Activated CD4-positive, alpha-beta T cell treated with anti-CD3 and anti-CD28 coated beads, Interleukin-2, amount 50 U/mL, for 48 hours (primary cell): ENCODE results near the gene HYLS1.
"Not testable (repeated sequence)": the region's sequence is repeated elsewhere in the genome, so short reads cannot be mapped to it uniquely, and the experiment has no call there.

Experiments used
- DNase-seq, 2 experiments: peaks; one replicate each; pipeline ENCODE4 v3.0.0-alpha.2; 2020

Gene HYLS1, protein sequence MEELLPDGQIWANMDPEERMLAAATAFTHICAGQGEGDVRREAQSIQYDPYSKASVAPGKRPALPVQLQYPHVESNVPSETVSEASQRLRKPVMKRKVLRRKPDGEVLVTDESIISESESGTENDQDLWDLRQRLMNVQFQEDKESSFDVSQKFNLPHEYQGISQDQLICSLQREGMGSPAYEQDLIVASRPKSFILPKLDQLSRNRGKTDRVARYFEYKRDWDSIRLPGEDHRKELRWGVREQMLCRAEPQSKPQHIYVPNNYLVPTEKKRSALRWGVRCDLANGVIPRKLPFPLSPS

DNA sequence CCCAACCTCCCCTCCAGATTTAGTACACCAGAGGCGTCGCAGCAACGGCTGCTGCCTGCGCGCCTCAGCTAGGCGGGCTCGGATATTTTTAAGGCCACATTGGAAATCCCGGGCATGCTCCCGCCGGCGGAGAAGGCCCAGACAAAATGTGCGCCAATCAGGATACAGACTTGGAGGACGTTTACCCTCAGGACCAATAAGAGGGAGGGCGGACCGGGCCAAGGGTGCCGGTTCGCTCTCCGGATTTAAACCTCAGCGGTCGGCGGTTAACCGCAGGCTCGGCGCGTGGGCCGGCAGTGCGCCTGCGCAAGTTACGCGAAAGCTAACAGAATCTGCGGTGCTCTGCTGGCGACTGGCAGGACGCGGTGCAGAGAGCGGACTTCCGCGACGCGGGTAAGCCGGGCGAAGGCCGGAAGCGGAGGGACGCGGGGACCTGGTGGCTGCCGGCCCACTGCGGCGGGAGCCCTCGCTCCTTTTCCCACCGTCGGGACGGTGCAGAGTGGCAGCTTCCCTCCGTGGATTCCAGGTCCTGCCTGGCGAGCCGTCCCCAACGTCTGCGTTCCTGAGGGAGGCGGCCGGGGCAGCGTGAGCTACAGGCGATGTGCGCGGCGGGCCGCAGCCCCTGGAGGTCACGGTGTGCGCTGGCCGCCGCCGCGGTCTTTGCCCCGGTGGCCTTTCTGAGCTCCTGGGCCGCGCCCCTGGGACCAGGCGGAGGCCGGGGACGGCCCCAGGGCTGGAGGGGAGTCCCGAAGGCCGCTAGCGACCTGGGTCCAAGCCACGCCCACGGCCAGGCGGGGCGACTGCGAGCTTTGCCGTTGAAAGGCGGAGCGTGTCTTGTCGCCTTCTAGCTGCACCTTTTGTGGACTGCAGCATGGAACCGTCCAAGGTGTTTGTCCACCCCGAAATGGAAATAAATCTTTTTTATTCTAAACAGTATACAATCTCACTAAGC is at the start of gene HYLS1:
Gene HYLS1, plus strand, starts transcription at position 296 of the 952 bp plus-strand sequence. CDS start 11,701 bp downstream, outside the sequence.
- peak; percentile 97 to 98 for DNase-seq

DNA sequence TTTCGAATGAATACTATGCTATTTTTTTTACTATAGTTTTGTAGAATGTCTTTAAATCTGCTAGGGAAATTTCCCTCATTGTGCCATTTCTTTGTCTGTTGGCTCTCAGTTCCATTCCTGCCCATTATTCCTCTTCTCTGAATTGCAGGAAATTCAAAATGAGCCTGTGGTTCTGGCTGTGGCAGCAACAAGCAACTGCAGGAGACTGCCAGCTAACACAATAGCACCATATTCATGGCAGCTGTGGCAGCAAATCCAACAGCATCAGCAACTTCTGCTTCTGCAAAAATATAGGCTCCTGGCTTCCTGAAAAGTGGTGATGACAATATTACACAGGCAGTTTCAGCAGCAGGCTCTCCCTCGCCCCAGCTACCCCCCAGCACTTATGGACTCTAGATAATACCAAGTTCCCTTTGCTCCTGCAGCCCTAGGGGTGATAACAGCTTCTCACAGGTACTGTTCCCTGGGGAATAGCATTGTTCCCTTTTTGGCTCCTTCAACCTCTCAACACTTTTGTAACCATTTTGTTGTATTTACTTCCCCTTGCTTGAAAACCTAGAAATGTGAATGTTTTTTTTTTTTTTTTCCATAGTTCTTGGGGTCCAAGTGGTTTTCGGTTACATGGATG is 45.0 kb upstream of the HYLS1 start:
- no peak for DNase-seq

DNA sequence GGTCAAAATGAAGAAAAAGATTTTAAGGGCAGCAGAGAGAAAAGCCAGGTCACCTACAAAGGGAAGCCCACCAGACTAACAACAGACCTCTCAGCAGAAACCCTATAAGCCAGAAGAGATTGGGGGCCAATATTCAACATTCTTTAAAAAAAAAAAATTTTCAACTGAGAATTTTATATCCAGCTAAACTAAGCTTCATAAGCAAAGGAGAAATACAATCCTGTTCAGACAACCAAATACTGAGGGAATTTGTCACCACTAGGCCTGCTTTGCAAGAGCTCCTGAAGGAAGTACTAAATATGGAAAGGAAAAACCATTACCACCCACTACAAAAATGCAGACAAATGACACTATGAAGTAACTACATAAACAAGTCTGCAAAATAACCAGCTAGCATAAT is 41.3 kb upstream of the HYLS1 start:
- DNase-seq: no peak

DNA sequence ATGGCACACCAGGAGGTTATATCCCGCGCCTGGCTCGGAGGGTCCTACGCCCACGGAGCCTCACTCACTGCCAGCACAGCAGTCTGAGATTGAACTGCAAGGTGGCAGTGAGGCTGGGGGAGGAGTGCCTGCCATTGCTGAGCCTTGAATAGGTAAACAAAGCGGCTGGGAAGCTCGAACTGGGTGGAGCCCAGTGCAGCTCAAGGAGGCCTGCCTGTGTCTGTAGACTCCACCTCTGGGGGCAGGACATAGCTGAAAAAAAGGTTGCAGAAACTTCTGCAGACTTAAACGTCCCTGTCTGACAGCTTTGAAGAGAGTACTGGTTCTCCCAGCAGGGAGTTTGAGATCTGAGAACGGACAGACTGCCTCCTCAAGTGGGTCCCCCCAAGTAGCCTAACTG is 29.8 kb upstream of the HYLS1 start:
- not testable (repeated sequence) for DNase-seq

DNA sequence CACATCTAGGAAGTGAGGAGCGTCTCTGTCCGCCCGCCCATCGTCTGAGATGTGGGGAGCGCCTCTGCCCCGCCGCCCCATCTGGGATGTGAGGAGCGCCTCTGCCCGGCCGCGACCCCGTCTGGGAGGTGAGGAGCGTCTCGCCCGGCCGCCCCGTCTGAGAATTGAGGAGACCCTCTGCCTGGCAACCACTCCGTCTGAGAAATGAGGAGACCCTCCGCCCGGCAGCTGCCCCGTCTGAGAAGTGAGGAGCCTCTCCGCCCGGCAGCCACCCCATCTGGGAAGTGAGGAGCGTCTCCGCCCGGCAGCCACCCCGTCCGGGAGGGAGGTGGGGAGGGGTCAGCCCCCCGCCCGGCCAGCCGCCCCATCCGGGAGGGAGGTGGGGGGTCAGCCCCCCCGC is 24.7 kb upstream of the HYLS1 start:
- DNase-seq: not testable (repeated sequence)

DNA sequence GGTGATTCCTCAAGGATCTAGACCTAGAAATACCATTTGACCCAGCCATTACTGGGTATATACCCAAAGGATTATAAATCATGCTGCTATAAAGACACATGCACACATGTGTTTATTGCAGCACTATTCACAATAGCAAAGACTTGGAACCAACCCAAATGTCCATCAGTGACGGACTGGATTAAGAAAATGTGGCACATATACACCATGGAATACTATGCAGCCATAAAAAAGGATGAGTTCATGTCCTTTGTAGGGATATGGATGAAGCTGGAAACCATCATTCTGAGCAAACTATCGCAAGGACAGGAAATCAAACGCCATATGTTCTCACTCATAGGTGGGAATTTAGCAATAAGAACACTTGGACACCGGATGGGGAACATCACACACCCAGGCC is 22.1 kb upstream of the HYLS1 start:
- not testable (repeated sequence) for DNase-seq

DNA sequence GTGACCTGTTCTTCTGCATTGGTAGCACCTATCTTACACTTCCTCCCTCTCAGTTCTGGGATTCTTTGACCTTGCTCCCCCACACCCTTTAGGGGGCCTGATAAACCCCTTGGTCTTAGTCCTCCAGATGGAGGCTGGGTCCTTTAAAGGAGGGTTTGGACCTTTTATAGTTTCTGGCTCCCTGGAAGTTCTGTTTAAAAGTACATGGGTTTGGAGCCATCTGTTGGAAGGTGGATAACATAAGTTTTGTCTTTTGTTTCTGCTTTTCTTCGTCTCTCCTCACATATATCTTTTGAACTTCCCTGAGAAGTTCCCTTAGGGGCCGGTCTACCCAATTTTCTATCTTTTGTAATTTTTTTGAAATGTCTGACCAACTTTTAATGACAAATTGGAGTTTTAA is 17.9 kb upstream of the HYLS1 start:
- DNase-seq: no peak

DNA sequence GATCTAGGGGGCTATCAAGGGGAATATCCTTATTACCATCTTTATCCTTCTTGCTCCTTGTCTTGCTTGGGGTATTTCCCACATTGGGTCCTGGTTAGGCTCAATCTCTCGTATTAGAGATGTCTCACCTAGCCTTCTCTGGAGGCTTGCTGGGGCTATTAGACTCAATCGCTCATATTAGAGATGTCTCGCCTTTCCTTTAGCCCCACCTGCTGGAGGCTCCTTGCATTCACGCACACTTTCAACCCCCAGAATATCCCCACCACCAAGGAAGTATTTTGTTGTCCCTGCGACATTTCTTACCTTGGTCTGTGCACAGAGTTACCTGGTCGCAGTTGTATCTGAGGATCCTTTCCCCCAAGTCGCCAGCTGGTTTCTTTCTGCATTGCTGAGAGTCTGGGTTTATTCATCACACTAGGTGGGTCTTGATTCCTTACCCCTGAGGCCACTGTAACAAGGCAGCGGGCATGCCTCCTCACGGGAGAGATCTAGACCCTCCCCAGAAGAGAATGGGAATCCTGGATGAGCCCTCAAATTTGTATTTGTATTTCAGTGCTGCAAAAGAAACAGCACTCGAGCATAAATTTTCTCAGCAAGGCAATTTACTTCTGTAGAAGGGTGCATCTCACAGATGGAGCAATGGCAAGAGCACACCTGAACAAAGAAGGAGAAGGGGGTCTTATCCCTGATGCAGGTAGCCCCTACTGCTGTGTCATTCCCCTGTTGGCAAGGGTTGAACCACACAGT is 15.9 kb upstream of the HYLS1 start:
- peak; percentile 33 to 40 for DNase-seq

DNA sequence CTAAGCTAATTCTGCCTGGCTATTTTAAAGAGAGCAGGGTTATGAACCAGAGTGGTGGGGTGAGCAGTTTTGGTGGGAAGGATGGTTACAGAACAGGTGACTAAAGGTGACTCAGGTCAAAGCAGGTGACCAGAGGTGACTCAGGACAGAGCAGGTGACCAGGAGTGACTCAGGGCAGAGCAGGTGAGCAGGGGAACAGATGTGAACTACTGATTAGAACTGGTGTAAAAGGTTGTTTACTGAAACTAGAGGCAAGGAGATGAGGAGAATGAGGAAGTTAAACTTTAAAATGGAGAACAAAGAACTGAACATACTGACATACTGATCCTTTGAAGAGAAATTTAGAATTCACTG is 15.4 kb upstream of the HYLS1 start:
- no peak for DNase-seq

DNA sequence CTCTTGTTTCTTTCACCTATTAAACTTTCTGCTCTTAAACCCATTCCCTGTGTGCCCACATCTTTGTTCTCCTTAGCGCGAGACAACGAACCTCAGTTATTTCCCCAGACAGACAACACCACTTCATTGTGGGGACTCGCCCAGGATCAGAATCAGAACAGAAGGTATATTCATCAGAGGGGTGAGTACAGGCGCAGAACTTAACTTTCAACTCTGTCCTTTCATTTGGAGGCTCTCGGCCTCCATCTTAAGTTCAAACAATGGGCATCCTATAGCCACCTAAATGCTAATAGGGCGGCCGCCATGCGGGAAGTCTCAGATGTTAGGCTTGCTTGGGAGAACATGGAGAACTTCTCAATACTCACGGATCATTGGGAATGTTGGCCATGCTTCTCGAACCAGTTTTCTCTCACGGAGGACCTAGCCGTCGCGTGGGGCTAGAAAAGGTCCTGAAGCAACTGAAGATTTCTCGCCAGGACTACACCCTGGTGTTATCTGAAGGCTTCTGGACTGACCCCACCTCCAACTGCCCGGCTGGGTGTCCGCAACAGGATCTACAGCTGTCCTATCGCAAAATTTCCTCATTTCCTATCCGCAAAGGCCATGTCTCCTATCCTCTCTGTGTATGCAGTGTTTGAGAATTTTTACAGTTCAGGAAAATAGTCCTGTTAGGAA is 13.4 kb upstream of the HYLS1 start:
- DNase-seq: no peak

DNA sequence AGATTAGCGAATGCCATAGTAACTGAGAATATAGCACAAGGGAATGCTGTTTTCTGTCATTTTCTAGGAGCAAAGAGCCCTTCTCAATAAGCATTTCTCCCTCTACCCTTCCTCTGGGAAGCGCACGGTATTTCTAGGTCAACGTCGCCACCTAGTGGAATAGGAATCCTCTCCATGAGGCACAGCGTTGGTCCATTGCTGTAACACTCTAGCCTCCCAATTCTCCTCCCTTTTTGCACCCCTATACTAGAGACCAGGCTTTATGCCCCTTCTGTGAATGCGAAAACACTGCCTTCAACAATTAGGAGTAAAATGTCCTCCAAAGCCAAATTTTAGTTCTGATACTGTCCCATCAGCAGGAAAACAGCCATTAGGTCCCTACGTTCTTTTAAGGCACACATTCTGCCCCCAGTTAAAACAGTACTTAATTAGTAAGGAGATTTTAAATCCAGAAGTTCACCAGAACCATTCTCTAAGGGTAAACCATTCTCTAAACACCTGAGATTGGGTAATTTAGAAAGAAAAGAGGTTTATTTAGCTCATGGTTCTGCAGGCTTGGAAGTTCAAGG is 12.8 kb upstream of the HYLS1 start:
- DNase-seq: peak; percentile 48 to 62

DNA sequence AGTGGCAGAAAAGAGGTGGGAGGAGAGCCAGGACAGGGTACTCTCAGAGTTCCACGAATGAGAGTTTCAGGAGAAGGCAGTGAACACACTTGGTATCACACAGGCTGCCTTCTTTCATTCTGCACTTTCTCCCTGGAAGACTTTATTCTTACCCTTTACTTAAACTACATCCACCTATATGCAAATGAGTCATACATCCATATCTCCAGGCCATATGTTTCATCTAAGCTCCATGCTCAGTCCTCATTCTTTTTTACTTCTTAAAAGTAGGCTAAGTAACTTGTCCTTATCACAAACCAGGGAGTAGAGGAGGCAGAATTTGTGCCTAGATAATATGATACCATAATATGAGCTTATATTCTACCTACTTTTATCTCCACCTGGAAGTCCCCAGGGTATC is 6.2 kb upstream of the HYLS1 start:
- DNase-seq: no peak

DNA sequence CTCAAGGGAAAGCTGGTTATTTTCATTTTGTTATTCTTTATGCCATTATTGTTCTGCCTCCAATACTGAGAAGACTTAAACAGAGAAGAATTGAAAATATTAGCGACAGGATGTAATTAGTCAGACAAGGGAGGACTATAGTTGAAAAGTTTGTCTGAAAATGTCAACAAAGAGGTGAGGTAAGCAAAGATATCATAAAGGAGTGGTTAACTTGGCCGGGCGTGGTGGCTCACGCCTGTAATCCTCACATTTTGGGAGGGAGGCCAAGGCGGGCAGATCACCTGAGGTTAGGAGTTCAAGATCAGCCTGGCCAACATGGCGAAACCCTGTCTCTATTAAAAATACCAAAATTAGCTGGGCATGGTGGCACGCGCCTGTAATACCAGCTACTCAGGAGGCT is 4.1 kb upstream of the HYLS1 start:
- no peak for DNase-seq

DNA sequence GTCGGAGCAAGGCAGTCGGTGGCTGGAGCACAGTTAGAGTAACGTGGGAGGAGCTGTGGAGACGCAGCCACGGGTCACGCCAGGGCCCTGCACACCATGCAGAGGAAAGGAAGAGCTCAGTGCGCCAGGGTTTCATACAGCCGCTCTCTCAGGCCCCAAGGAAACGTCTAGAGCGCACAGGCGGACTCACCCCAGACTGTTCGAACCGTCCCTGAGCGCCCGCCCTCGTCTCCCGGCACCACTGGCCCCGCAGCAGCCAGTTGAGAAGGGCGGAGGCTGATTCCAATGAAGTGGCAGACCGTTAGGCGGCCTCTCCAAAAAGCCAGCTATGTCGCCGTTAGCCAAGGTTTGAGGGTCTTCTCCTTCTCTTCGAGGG is 483 bp upstream of the HYLS1 start:
- peak in 1 of 2 experiments; percentile 56 for DNase-seq

DNA sequence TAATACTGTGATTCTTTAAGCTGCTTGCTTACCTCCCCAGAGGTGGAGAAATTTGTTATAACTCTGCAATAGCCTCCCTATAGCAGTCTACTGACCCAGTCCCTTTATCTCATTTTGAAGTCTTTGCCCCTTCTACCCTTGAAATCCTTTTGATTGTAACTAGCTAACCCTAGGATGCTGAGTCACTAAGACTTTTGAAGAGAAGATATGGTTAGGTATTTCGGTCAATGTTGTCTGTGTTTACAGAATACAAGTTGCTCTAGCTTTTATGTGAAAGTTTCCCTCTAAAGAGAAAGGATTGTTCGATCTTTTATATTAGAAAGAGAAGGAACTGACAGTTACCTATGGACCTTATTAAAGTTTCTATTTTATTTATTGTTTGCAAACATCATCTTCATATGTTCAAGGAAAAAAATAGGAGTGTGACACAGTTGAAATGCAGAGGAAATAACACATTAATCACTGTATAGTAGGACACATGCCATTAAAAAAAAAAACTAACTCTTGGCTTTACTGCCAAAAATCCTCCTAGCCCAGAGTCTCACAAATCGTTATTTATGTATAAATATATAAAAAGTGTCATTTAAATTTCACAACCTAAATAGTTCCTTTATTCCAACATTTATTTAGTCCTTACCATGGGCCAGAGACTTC is 3.1 kb downstream of the HYLS1 start:
- no peak for DNase-seq

DNA sequence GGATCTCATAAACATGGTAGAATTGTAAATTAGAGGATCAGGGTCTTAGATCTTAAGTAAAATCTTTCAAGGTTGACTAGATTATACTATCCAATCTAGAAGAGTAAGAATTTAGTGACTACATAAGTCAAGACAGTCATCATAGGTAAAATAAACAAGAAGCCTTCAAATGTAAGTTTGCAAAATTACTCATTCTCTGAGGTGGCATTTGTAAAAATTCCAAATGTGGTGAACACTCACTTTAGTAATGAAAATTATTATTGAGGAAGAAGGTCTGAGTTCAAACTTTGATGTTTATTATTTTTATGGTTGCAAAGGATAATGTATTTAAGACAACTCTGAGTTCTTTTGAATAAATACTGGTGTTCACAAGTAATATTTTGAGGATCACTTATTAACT is 4.6 kb downstream of the HYLS1 start:
- no peak for DNase-seq

DNA sequence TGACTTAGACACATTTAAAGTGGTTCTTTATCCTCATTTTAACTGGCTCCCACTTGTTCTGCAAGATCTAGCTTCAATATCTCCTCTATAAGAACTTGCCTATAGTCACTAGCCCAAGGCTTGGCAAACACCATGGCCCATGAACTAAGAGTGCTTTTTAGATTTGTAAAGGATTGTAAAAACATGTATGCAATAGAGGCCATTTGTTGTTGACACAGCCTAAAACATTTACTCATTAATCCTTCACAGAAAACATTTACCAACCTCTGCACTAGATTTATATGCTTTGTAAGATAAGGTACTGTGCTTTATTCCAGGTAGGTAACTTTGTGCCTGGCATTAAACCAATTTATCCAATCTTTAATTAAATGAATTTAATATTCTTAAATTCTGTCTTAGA is 5.5 kb downstream of the HYLS1 start:
- DNase-seq: no peak

DNA sequence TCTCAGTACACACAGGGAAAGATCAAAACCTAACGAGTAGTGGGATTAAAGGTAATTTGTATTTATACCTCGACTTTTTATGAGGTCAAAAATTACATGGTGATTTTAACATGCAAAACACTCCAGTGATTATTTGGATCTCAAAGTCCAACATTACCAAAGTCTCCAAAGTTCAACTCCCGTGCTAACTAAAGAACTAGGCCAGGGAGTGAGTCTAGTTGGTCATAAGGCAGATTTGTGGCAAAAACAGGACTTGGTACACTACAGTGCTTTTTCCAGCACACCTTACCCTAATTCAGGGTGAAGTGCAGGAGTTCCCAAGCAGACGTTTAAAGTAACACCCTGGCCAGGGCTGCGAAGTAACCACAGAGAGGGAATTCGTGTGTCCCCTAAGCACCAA is 14.4 kb downstream of the HYLS1 start:
- DNase-seq: no peak

DNA sequence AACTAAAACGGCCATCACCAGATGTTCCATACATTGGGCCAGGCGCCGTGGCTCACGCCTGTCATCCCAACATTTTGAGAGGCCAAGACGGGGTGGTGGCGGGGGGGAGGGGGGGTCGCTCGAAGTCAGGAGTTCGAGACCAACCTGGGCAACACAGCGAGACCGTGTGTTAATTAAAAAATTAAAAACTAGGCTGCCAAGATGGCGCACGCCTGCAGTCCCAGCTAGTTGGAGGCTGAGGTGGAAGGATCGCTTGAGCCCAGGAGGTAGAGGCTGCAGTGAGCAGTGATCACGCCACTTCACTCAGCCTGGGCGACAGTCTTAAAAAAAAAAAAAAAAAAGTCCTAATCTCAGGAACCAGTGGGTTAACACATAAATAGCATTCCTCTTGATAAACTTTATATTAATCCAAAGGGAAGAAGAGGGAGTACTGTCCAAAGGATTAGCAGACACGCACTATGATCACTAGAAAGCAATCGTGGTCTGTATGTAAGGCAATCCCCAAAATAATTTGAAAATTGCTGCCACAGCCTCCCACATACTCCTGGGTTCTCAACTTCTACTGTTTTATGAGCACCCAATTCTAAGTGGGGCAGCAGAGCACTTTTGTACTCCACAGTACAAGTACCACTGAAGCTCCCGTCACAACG is 14.9 kb downstream of the HYLS1 start:
- DNase-seq: no peak

DNA sequence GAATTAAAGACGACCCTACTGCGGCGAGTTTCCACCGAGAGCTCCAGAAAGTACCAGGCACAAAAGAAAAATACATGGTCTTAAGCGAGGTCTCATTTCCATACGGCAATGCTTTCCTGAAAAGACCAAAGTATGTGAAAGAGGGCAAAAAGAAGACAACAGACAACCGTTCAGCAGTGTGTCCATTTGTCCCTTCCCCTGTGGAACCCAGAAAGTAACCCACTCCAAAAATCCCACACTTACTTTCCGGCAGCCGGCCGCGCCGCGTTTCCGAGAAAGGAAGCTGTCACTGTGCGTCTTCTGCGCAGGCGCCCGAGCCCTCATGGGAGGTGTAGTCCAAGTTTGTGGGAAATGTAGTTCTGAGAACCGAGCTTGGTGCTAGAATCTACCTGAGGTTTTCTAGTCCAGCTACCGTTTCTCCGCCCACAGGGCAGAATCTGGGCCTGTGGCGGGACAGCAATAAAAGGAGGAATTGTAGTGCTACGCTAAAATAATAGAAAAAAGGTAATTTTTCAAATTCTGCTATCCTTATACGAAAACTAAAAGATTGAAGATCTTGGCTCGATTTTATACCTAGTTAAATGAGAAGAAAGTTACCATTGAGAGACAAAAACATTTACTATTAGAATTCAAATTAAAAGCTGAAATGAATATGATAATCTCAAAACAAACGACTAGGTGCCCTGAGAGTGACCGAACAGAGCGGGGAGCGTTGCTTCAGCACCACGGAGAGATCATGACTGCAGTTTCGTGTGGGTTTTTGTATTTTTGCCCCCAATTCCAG is 15.7 kb downstream of the HYLS1 start, which contains the start of gene PUS3:
Gene PUS3, minus strand, starts transcription at position 280 of the 784 bp plus-strand sequence. CDS start 6,922 bp downstream, outside the sequence.
- peak; percentile 90 to 92 for DNase-seq
